Fibroblast of pulmonary artery (primary cell): ENCODE data around the gene FRMD6.

Source experiments
- DNase-seq: peaks from one replicate; pipeline ENCODE4 v3.0.0-alpha.2; 2010; ENCODE audit warnings: low read depth
- H3K4me3 ChIP-seq: replicated peaks from 2 replicates; pipeline ENCODE4 v1.5.1; 2011; ENCODE audit warnings: low read depth, mild to moderate bottlenecking, control low read depth, low read length, moderate library complexity
- CTCF ChIP-seq: IDR thresholded peaks from 2 replicates; pipeline ENCODE4 v1.5.1; 2011; ENCODE audit warnings: mild to moderate bottlenecking, control low read depth, low read length, inconsistent platforms; ENCODE audit errors: missing control alignments

Gene FRMD6

GRCh38 chr14:51652168-51653078 is 713 bp downstream of the FRMD6 start:
- no peak for DNase-seq
- TF ChIP-seq CTCF, result no peak
- peak overlapping the region; percentile 78 for H3K4me3 ChIP-seq

- peak overlapping the region; percentile 78 for H3K4me3 ChIP-seq
- peak; percentile 66 for TF ChIP-seq CTCF
- DNase-seq, result peak; percentile 91
Observed at GRCh38 chr14:51653079-51653774, 1.5 kb downstream of the FRMD6 start.

- peak overlapping the region; percentile 78 for H3K4me3 ChIP-seq
- peak; percentile 30 for DNase-seq
- TF ChIP-seq CTCF, result no peak
Observed at GRCh38 chr14:51653775-51654532, 2.2 kb downstream of the FRMD6 start.

- peak overlapping the region; percentile 78 for H3K4me3 ChIP-seq
- no peak for TF ChIP-seq CTCF
- no peak for DNase-seq
Observed at GRCh38 chr14:51654533-51654845, 2.8 kb downstream of the FRMD6 start.

GRCh38 chr14:51657762-51658161 is 6.1 kb downstream of the FRMD6 start:
- TF ChIP-seq CTCF, result no peak
- no peak for DNase-seq

GRCh38 chr14:51658441-51659173 is 6.9 kb downstream of the FRMD6 start:
- no peak for DNase-seq
- TF ChIP-seq CTCF, result no peak
- no peak overlapping the region for H3K4me3 ChIP-seq

More at GRCh38 chr14:51657762-51658161, 6.1 kb downstream of the FRMD6 start:
- no peak overlapping the region for H3K4me3 ChIP-seq
